Gastroesophageal sphincter (tissue), 4 donors: ENCODE results near the gene PPP3CB. TPM values are rescaled to one million over a fixed set of nuclear protein-coding genes. Genes with fewer than 3 reads are reported as not detected.

ENCODE experiments used
- ATAC-seq: fragments of 150-250 bp; one replicate; pipeline ENCODE4 v1.9.1; 2016; ENCODE audit warnings: mild to moderate bottlenecking, moderate library complexity
- H3K27ac ChIP-seq, 4 donors: fragments of 200-600 bp; sonication (generic) in 3 of 4; 1 replicate in 3 of 4; 2 replicates in 1 of 4; pipeline ENCODE4 v1.5.1; 2016 to 2019
- H3K27me3 ChIP-seq: fragments of 200-600 bp; sonication (generic); one replicate; pipeline ENCODE4 v1.5.1; 2019
- H3K36me3 ChIP-seq, 2 donors: fragments of 200-600 bp; sonication (generic); one replicate each; pipeline ENCODE4 v1.5.1; 2019; ENCODE audit warnings: control low read depth in 1 of 2
- H3K4me1 ChIP-seq, 3 donors: fragments of 200-600 bp; sonication (generic); 1 replicate in 2 of 3; 2 replicates in 1 of 3; pipeline ENCODE4 v1.5.1; 2016 to 2019; ENCODE audit warnings: control low read depth in 2 of 3
- H3K4me3 ChIP-seq, 2 donors: fragments of 200-600 bp; sonication (generic); one replicate each; pipeline ENCODE4 v1.5.1; 2019; ENCODE audit warnings: mild to moderate bottlenecking in 1 of 2, moderate library complexity in 1 of 2
- H3K9me3 ChIP-seq, 3 donors: fragments of 200-600 bp; sonication (generic); one replicate each; pipeline ENCODE4 v1.5.1; 2017 to 2019; ENCODE audit warnings: control low read depth in 2 of 3
- EP300 ChIP-seq: sonication (generic); formaldehyde crosslinking; IDR thresholded peaks from one replicate; pipeline ENCODE4 v1.6.1; 2017; ENCODE audit warnings: antibody characterized with exemption, mild to moderate bottlenecking
- POLR2A ChIP-seq, 2 donors: fragments of 450-650 bp; IDR thresholded peaks; one replicate each; pipeline ENCODE4 v1.6.1; 2017; ENCODE audit warnings: antibody characterized with exemption in 2 of 2, mild to moderate bottlenecking in 2 of 2, moderate library complexity in 1 of 2
- POLR2AphosphoS5 ChIP-seq: sonication (generic); formaldehyde crosslinking; IDR thresholded peaks from one replicate; pipeline ENCODE4 v1.6.1; 2017; ENCODE audit warnings: antibody characterized with exemption
- WGBS, 2 donors: methylation state at CpG; one replicate each; pipeline ENCODE4 v1.1.5; 2018; ENCODE audit warnings: low coverage in 1 of 2; 5-methylcytosine and 5-hydroxymethylcytosine counted together
- total RNA-seq, 4 donors: library from RNA; depleted of rRNA; stranded (reverse); fragments of >200 nt; gene quantifications; one replicate each; pipeline ENCODE4 v1.1.0, GENCODE V29; 2016
- TF ChIP-seq, protein P1 (sequence below), 4 experiments: fragments of 200-600 bp in 2 of 4; fragments of 450-650 bp in 2 of 4; sonication (generic) in 1 of 4; IDR thresholded peaks; one replicate each; pipeline ENCODE4 v1.5.1; 2017 to 2019; ENCODE audit warnings: antibody characterized with exemption in 4 of 4, mild to moderate bottlenecking in 2 of 4, moderate library complexity in 2 of 4

PPP3CB gene
- total RNA-seq, 4 donors from 2014 or later = 69.2 to 121 (median 75.4) TPM

DNA sequence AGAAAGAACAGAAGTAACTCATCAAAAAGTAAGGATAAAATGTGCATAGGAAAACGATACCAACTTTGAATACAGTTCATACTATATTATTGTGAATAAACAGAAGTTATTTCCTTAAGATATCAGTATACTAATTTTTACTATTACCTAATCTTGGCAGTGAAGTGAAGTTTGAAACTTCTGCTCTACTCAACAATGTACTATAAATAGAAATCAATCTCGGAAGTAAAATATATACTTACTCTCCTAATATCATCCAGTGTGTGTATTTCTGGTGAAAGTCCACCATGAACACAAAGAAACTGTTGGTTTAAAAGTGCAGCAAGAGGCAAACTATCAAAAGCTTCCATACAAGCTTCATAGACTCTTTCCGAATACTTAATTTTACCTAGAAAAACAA is 24.6 kb downstream of the PPP3CB start:
- Histone ChIP-seq H3K36me3 (peaks cover 0 to 91% of the 10 kb centered on the region in 2 donors), H3K27me3 (no peaks in the 10 kb centered on the region), H3K27ac (peak overlapping the region in 1 of 4 donors; percentile 29), H3K9me3 (no peaks in the 10 kb centered on the region), H3K4me3 (no peak overlapping the region), H3K4me1 (peaks cover 0 to 30% (median 3%) of the 10 kb centered on the region in 3 donors)
- TF ChIP-seq EP300 = no peak
- TF ChIP-seq POLR2A (IDR thresholded peaks at IDR 0.05) = no peak
- TF ChIP-seq, protein P1, sequence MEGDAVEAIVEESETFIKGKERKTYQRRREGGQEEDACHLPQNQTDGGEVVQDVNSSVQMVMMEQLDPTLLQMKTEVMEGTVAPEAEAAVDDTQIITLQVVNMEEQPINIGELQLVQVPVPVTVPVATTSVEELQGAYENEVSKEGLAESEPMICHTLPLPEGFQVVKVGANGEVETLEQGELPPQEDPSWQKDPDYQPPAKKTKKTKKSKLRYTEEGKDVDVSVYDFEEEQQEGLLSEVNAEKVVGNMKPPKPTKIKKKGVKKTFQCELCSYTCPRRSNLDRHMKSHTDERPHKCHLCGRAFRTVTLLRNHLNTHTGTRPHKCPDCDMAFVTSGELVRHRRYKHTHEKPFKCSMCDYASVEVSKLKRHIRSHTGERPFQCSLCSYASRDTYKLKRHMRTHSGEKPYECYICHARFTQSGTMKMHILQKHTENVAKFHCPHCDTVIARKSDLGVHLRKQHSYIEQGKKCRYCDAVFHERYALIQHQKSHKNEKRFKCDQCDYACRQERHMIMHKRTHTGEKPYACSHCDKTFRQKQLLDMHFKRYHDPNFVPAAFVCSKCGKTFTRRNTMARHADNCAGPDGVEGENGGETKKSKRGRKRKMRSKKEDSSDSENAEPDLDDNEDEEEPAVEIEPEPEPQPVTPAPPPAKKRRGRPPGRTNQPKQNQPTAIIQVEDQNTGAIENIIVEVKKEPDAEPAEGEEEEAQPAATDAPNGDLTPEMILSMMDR (IDR thresholded peaks at IDR 0.05) = no peak
- no peak for TF ChIP-seq POLR2AphosphoS5
- no peak for ATAC-seq
- WGBS, 2 donors = 55 to 74% methylated on average over 3 of the region's 3 CpGs

DNA sequence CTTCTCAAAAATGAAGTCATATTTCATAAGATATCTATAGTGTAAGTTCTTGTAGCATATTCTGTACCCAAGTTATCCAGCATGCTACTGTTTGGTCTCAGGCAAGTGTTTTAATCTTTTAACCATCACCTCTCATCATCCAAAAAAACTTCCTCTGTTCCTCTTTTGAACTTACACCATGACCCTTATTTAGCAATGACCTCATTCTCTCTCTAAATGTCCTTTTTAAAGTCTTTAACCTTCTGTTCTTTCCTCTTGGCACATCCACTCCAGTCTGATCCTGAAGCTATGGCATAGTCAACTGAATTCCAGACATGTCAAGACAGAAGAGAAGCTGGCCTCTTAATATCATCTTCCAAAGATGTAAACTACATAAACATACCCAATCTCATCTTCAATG is 26.2 kb downstream of the PPP3CB start:
- no peak for TF ChIP-seq POLR2A (IDR thresholded peaks at IDR 0.05)
- no peak for TF ChIP-seq POLR2AphosphoS5
- TF ChIP-seq EP300 = no peak
- TF ChIP-seq, protein P1 (IDR thresholded peaks at IDR 0.05) = no peak
- no peak overlapping the region for H3K27ac ChIP-seq
- peaks cover 0 to 86% of the 10 kb centered on the region in 2 donors for H3K36me3 ChIP-seq
- ATAC-seq = no peak
- no peaks in the 10 kb centered on the region for H3K9me3 ChIP-seq
- no peaks in the 10 kb centered on the region for H3K27me3 ChIP-seq
- no peak overlapping the region for H3K4me3 ChIP-seq
- peaks cover 0 to 41% (median 3%) of the 10 kb centered on the region in 3 donors for H3K4me1 ChIP-seq

DNA sequence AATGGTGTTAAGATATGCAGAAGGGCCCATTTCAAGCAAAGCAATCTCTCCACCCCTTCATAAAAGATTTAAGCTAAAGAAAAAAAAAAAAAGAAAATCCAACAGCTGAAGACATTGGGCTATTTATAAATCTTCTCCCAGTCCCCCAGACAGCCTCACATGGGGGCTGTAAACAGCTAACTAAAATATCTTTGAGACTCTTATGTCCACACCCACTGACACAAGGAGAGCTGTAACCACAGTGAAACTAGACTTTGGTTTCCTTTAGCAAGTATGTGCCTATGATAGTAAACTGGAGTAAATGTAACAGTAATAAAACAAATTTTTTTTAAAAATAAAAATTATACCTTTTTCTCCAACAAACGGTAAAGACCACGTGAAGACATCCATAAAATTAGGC is 28.6 kb downstream of the PPP3CB start:
- no peak overlapping the region for H3K4me3 ChIP-seq
- H3K27ac ChIP-seq = no peak overlapping the region
- H3K4me1 ChIP-seq = peaks cover 0 to 41% (median 3%) of the 10 kb centered on the region in 3 donors
- H3K9me3 ChIP-seq = no peaks in the 10 kb centered on the region
- 80% methylated on average over 2 of the region's 2 CpGs; no CpG with 5 or more reads in 1 of the 2 donors for WGBS, 2 donors
- ATAC-seq = no peak
- no peaks in the 10 kb centered on the region for H3K27me3 ChIP-seq
- TF ChIP-seq POLR2A (IDR thresholded peaks at IDR 0.05) (no peak), EP300 (no peak), POLR2AphosphoS5 (no peak)
- TF ChIP-seq, protein P1 (IDR thresholded peaks at IDR 0.05) = no peak
- H3K36me3 ChIP-seq = peaks cover 0 to 76% of the 10 kb centered on the region in 2 donors

DNA sequence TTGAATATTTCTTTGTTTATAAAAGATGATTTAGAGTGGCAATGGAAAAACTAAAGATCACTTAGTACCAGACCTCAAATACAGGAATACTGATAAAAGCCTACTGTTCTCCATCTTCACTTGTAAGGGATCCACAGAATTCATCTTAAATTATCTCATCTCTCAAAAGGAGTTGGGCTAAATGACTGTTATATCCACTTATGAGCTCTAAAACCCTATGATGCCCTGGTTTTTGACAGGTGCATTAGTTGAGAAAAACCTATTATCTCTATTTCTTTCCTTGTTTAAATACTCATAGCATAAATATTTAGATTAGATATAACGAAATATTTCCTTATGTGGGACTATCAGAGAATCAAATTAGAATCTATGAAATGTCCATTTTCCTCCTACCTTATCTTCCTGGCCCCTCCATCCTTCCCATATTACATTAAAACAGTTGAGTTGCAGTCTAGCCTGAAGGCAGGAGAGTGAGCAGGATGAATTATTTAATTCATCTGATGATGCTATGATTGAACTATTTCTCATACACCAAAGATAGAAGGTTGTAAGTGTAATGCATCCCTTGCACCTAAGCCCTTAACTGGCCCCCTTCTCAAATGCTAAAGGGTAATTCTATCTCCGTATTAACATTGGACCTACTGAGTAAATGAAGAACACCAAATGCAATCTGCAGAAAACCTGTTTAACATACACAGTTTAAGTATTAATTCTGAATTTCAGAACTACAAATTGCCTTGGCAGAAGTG is 29.7 kb downstream of the PPP3CB start:
- peaks cover 0 to 32% (median 0%) of the 10 kb centered on the region in 3 donors for H3K4me1 ChIP-seq
- no peaks in the 10 kb centered on the region for H3K27me3 ChIP-seq
- no peak overlapping the region for H3K4me3 ChIP-seq
- TF ChIP-seq, protein P1 (IDR thresholded peaks at IDR 0.05) = no peak
- TF ChIP-seq EP300 (no peak), POLR2A (IDR thresholded peaks at IDR 0.05) (no peak), POLR2AphosphoS5 (no peak)
- H3K36me3 ChIP-seq = peaks cover 0 to 75% of the 10 kb centered on the region in 2 donors
- 58 to 65% methylated on average over 2 of the region's 2 CpGs for WGBS, 2 donors
- no peaks in the 10 kb centered on the region for H3K9me3 ChIP-seq
- H3K27ac ChIP-seq = no peak overlapping the region
- ATAC-seq = no peak

DNA sequence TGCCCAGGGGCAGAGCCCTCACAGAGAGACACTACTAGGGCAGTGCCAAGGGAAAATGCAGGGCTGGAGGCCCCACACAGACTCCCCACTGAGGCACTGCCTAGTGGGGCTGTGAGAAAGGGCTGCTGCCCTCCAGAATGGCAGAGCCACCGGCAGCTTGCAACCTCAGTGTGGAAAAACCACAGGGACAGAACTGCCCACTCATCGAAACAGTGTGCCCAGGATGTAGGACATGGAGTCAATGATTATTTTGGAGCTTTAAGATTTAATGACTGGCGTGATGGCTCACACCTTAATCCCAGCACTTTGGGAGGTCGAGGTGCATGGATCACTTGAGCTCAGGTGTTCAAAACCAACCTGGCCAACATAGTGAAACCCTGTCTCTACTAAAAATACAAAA is 34.9 kb downstream of the PPP3CB start:
- Histone ChIP-seq H3K4me1 (peaks cover 0 to 8% (median 0%) of the 10 kb centered on the region in 3 donors), H3K36me3 (peaks cover 0 to 61% of the 10 kb centered on the region in 2 donors), H3K4me3 (no peak overlapping the region), H3K27ac (no peak overlapping the region), H3K9me3 (no peaks in the 10 kb centered on the region), H3K27me3 (no peaks in the 10 kb centered on the region)
- TF ChIP-seq, protein P1 (IDR thresholded peaks at IDR 0.05) = no peak
- TF ChIP-seq POLR2A (IDR thresholded peaks at IDR 0.05) = no peak
- no peak for TF ChIP-seq POLR2AphosphoS5
- TF ChIP-seq EP300 = no peak
- 95% methylated on average over 4 of the region's 4 CpGs; no CpG with 5 or more reads in 1 of the 2 donors for WGBS, 2 donors
- ATAC-seq = no peak
